Cardiac septum (tissue), 1 donor: ENCODE data around the gene NUBP2. TPM values are rescaled to one million over a fixed set of nuclear protein-coding genes. Genes with fewer than 3 reads are reported as not detected.
A peak's percentile ranks its signal among the peaks of the same experiment; 100 is the strongest.

Source experiments
- DNase-seq: peaks from one replicate; pipeline ENCODE4 v3.0.0-alpha.2; 2020; ENCODE audit warnings: low spot score
- intact Hi-C: fragments of 100-400 bp; cut with DNase I; formaldehyde crosslinking; loops from one replicate; pipeline ENCODE4 v1.14.0; 2022
- total RNA-seq: library from RNA; stranded (reverse); fragmentation: NEBNext Ultra II Directional; extraction: Animal tissue kit (Norgen Biotek cat#: 25700); gene quantifications from one replicate; pipeline ENCODE4 v1.2.1, GENCODE V29; 2021
- donor health status: DM: no; HTN: no; CAD: no.

NUBP2 gene
- total RNA-seq, 1 donor from 2014 or later = 32.3 TPM

GRCh38 chr16:1779741-1780676, 2.8 kb upstream of the NUBP2 start:
- intact Hi-C loops = loop anchor here (5.0 kb wide), 1 partner anchor 162 kb away; the partner anchor contains the start of gene MSRB1
- no peak for DNase-seq

- intact Hi-C loops = loop anchor here (5.0 kb wide), 1 partner anchor 162 kb away; the partner anchor contains the start of gene MSRB1
Measured at GRCh38 chr16:1780677-1781072, 2.1 kb upstream of the NUBP2 start.

DNA sequence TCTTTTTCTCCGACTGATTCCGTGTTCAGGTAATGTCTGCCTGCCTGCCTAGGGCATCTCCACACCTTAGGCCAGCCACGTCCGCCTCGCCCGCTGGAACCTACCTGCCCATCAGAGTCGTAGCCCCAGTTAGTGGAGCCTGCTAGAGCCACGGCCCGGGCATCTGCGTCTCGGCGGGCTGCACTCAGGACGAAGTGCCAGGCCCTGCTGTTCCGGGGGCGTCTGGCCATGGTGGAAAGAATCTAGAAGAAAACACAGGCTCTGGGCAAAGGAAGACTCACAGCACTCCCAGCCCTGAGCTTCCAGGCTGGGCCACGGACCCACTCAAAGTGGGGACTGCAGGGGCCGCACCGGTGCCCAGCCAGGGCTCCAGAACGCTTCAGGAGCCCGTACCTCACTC, 1.5 kb upstream of the NUBP2 start:
- intact Hi-C loops = loop anchor here (5.0 kb wide), 1 partner anchor 161 kb away; the partner anchor contains the start of gene MSRB1
- no peak for DNase-seq

More at GRCh38 chr16:1780677-1781072, 2.1 kb upstream of the NUBP2 start:
- DNase-seq = no peak

GRCh38 chr16:1781758-1782407, 877 bp upstream of the NUBP2 start:
- intact Hi-C loops = loop anchor here (5.0 kb wide), 1 partner anchor 160 kb away; the partner anchor contains the start of gene MSRB1
- no peak for DNase-seq

GRCh38 chr16:1784977-1785845, 2.5 kb downstream of the NUBP2 start:
- intact Hi-C loops = loop anchor here (5.0 kb wide), 2 partner anchors 37 to 157 kb away; partner anchors contain the start of gene MSRB1
- no peak for DNase-seq

GRCh38 chr16:1785846-1786170, 3.0 kb downstream of the NUBP2 start:
- intact Hi-C loops = loop anchor here (5.0 kb wide), 1 partner anchor 36 kb away; no protein-coding TSS in a partner anchor
- no peak for DNase-seq

DNA sequence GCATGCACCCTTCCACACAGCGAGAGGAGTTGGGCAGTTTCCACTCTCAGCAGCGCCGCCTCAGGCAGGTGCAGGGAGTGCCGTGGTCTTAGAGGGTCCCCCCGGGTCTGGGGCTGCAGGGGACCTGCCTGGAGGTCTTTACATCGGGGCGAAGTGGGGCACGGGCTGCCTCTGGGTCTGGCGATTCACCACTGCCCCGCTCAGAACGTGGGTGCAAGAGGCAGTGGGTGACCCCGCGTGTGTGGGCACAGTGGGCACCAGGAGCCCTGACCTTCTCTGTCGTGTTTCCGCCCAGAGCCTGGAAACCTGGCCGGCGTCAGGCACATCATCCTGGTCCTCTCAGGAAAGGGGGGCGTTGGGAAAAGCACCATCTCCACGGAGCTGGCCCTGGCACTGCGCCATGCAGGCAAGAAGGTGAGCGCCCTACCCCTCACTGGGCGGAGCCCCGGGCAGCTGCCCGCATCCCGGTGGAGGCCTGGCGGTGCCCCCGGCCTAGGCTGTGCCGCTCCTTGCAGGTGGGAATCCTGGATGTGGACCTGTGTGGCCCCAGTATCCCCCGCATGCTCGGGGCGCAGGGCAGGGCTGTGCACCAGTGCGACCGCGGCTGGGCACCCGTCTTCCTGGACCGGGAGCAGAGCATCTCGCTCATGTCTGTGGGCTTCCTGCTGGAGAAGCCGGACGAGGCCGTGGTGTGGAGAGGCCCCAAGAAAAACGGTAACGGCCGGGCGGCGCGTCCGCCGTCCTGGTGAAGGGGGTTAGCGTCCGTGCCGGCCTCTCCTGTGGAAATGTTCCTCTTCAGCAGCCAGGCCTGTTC, 3.7 kb downstream of the NUBP2 start:
- no peak for DNase-seq
- intact Hi-C loops = loop anchor here (5.0 kb wide), 1 partner anchor 36 kb away; no protein-coding TSS in a partner anchor

DNA sequence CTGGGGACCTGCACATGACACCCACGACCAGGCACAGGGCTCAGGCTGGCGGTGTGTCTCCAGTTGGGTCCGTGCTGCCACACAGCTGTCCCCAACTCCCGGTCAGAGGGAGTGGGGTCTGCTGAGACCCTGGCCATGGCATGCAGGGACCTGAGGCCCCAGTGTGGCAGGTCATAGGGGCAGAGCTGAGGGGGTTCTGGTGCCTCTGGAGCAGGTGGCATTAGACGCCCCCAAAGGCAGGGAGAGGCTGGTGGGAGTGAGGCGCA, 4.2 kb downstream of the NUBP2 start:
- intact Hi-C loops = loop anchor here (5.0 kb wide), 1 partner anchor 35 kb away; no protein-coding TSS in a partner anchor
- no peak for DNase-seq

DNA sequence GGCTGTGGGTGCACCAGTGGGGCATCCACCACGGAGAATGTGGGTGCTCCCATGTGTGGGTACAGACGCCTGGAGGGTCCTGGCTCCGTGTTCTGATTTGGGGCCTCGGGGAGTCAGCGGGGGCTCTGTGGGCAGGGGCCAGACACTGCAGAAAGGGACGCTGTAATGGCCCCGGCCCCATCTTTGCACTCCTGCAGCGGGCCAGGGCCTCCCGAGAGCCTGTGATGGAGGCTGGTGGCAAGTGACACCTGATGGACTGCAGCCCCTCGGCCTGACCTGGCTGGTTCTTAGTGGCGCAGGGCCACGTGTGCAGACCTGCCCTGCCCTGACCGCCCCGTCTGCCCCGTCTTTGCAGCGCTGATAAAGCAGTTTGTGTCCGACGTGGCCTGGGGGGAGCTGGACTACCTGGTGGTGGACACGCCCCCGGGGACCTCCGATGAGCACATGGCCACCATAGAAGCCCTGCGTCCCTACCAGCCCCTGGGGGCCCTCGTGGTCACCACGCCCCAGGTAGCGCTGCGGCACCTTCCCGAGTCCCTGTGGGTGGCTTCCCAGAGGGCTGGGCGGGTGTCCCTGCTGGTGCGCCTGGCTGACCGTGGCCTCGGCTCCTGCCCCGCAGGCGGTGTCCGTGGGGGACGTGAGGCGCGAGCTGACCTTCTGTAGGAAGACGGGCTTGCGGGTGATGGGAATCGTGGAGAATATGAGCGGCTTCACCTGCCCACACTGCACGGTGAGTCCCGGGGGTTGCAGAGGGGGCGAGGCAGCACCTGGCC, 4.7 kb downstream of the NUBP2 start:
- intact Hi-C loops = loop anchor here (5.0 kb wide), 1 partner anchor 35 kb away; no protein-coding TSS in a partner anchor
- peak; percentile 59 for DNase-seq

- intact Hi-C loops = loop anchor here (5.0 kb wide), 1 partner anchor 34 kb away; no protein-coding TSS in a partner anchor
- DNase-seq = peak; percentile 65
Measured at GRCh38 chr16:1788095-1788707, 5.4 kb downstream of the NUBP2 start.

- peak; percentile 75 for DNase-seq
- intact Hi-C loops = loop anchor here (5.0 kb wide), 1 partner anchor 34 kb away; no protein-coding TSS in a partner anchor
Measured at GRCh38 chr16:1788708-1789100, 5.9 kb downstream of the NUBP2 start.

DNA sequence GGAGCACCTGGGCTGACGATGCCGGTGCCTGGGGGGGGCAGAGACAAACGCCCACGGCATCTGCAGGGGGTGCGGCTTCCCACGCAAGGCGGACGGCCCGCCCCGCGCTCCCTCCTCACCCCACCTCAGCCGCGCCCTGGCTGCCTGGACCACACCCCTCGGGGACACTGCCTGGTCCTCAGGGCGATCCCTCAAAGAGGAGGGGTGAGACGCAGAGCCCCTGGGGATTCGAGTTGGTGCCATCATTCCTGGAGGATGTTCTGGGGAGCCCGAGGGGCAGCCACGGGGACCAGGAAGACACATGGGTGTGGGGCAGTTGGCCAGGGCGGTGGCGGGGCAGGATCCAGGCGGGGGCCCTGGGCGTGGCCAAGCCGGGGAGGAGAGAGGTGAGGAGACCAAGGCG, 6.9 kb downstream of the NUBP2 start:
- DNase-seq = no peak
- intact Hi-C loops = loop anchor here (5.0 kb wide), 1 partner anchor 33 kb away; no protein-coding TSS in a partner anchor

DNA sequence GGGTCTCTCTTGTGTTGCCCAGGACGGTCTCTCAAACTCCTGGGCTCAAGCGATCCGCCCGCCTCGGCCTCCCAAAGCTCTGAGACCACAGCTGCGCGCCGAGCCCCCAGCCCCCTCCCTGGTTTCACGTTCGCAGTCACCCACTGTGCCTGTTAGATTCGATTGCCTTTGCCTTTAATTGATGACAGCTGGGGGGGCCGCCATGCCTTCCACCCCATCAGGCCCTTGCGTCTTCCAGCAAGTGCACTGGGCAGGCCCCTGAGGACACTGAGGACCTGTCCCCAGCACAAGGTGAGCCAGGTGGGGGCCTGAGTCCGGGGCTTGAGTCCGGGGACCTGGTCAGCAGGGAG, 7.5 kb downstream of the NUBP2 start:
- intact Hi-C loops = no loop called here
- DNase-seq = no peak

GRCh38 chr16:1790611-1791255, 8.0 kb downstream of the NUBP2 start:
- no peak for DNase-seq
- intact Hi-C loops = no loop called here

DNA sequence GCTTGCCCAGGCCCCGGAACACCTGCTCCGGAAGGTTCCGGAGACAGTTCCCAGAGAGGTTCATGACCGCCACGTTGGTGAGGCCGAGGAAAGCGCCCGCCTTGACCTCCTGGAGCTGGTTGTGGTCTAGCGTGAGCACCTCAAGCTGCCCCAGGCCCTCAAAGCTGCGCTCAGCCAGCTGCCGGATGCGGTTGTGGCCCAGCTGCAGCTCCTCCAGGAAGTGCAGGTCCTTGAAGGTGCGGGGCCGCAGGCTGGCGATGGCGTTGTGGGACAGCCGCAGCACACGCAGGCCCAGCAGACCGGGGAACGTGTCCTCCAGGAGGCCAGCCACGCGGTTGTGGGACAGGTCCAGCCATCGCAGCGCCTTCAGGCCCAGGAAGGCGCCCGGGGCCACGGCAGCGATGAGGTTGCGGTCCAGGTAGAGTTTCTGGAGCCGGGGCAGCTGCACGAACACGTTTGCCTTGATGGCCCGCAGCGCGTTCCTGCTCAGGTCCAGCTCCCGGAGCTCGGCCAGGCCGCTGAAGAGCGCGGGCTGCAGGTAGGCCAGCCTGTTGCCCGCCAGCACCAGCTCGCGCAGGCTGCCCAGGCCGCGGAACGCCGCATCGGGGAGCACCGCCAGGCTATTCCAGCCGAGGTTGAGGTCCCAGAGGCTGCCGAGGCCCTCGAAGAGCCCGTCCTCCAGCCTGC, 8.6 kb downstream of the NUBP2 start:
- intact Hi-C loops = no loop called here
- DNase-seq = no peak

DNA sequence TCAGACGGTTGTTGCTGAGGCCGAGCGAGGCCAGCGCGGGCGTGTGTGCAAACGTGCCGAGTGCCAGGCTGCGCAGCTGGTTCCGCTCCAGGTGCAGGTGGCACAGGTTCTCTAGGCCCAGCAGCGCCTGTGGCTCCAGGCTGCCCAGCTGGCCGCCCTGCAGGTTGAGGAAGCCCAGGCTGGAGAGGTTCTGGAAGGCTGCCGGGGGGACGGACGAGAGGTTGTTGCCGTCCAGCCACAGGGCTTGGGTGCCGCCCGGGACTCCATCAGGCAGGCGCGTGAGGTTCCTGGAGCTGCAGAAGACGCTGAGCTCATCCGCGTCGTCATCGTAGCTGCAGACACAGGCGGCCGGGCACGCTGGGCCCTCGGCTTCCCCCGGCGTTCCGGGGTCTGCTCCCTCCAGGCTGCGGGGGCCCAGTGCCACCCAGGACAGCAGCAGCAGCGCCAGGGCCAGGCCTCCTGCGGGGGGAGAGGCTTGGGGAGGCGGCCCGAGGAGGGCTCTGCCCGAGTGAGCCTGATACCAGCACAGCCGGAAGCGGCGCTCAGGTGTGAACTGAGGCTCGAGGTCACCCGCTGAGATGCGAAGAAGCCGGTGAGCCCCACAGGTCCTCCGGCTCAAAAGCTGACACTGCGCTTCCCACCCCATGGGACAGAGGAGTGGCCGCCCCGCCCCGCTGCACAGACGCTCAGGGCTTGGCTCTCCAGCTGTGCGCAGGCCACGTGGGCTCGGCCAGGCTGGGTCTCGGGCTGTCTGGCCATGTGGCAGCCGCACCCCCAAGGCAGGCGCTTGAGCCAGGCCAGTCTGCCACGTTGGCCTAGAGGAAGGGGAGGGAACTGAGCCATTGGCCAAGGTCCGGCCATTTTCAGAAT, 9.4 kb downstream of the NUBP2 start:
- intact Hi-C loops = no loop called here
- DNase-seq = no peak
